Activated CD4-positive, alpha-beta T cell treated with anti-CD3 and anti-CD28 coated beads for 4 hours (primary cell): Measurements from ENCODE around the gene ACTA2.

Experiments used
- DNase-seq, 2 donors: peaks; one replicate each; pipeline ENCODE4 v3.0.0-alpha.2; 2020

ACTA2 gene

DNA sequence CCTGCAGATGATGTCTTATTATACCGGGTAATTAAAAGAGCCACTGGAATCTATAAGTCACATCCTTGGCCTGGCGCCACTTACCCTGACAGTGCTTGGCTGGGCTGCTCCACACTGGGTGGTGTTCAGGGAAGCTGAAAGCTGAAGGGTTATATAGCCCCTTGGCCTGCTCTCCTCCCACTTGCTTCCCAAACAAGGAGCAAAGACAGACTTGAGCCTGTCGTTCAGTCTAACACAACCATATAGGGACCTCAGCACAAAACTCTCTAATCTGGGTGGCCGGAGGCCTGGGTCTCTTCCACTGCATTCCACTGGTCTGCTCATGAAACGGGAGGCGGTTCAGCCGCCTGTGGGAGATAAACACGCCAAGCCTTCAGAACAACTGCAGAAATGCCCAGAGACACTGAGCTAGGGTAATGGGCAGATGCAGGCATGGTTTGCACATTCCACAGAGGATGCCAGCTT lies at the start of gene ACTA2:
Gene ACTA2 (minus strand): TSS at position 127 of the 465 bp plus-strand sequence. CDS start 3,843 bp downstream, outside the sequence.
- no peak for DNase-seq

DNA sequence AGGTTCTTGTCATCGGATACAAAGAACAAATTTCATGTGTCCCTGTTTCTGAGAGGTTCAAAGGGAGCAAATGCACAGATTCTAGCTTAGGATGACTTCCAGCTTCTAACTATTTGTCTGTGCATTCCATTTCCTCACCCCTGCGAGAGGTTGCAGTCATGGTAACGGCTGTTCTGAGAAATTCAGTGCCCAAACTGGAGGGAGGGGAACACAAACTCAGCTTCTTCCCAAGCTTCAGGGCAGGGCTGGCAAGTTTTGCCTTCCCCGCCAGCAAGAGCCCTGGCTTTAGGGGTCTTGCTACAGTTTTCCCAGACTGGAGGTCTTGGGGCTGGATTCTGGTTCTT lies 49.1 kb upstream of the ACTA2 start:
- DNase-seq, result no peak

DNA sequence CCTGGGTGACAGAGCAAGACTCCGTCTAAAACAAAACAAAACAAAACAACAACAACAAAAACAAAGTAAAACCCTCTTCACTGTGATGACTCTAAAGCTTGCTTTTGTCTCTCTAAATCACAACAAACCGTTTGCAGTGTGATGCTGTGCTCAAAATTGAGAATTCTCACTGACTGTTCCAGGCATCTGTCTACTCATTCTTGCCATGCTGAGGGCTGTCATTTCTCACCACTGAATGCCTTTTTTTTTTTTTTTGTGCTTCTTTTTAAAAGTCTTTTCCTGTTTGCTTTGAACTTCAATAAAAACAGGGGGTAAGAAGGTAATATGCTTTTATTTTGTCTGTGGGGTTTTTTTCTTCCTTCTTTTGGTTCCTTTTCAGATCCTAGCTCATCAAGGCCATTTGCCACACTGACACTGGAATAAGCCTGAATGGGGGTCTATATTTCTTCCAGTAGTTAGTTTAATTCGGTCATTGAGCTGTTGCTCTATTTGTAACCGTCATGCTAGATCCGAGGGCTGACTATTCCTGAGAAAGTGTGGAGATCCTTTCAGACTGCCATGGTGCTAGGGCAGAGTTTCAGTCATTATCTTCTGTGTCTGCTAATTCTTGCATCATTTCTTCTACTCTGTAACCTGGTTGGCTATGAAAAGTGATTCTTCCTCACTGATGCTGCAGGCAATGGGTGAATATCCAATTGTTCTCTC lies 48.6 kb upstream of the ACTA2 start:
- DNase-seq, result peak; percentile 30 to 46

DNA sequence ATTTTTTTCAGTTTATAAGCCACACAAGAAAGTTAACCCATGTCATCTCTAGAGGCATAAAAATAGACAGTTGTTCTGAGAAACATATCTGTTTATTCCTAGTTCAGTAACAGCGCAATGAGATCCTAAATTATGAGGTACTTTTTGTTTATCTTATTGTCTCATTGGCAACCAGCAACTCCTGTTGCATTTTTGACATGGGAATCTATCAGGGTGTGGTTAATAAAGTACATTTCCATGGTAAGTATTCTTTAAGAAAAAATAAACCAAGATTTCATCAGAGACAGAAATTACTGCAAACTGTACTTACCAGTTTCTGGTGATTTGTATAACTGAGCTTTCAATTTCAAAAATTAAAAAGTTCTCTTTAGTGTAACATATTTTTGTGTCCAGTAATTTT lies 47.1 kb upstream of the ACTA2 start:
- DNase-seq, result no peak

DNA sequence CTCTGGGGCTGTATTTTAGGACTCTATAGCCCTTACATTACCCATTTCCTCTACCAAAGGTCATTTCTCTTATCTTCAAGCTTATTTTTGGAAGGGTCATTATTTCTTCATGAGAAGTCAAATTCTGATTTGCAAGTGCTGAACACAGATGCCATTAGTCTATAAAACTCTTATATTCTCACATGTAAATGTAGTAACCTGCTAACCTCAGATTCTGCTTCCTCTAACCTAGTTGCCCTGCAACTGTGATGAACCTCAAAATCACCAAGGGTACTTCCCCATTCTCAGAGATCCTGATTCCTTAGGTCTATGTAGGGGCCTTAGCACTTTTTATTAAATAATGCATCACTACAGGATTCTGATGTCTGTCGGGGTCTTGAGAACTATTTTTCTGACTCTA lies 44.4 kb upstream of the ACTA2 start:
- DNase-seq, result no peak

DNA sequence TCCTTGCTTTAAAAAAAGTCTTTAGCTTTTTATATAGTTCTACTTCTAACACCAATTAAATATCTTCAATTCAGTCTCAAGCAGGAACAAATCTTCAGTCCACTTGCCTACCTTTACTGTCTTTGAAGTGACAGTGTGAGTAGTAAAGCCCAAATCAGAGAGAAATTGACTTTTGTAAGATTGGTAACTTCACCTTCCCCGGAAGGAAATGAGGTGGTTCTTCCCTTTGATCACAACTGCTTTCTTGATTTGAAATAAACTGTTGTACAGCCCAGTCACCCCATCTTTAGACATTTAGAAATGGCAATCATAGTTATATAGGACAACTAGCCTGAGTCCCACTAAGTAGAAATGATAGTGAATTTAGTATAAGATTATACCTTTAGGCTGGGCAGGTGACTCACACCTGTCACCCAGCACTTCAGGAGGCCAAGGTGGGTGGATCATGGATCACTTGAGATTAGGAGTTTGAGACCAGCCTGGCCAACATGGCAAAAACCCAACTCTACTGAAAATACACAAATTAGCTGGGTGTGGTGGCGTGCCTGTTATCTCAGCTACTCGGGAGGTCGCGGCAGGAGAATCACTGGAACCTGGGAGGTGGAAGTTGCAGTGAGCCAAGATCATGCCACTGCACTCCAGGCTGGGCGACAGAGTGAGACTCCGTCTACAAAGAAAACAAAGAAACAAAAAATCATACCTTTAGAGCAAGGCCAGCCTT lies 42.7 kb upstream of the ACTA2 start:
- no peak for DNase-seq

DNA sequence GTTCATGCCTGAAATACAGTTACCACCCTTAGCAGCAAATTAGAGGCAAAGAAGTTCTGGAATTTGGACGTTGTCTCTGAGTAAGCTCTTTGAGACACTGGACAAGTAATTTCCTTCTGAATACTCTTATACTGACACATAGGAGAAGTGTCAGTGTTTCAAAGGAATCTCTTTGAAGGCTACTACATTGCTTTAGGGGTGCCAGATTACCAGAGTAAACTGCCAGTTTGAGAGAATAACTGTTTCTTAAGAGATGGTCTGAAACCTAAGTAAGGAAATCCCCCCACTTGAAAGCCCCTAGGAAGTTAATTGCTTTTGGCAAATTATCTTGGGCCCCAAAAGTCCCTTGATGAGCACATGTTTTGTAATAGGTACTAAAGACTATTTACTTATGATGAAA lies 41.4 kb upstream of the ACTA2 start:
- DNase-seq, result no peak

DNA sequence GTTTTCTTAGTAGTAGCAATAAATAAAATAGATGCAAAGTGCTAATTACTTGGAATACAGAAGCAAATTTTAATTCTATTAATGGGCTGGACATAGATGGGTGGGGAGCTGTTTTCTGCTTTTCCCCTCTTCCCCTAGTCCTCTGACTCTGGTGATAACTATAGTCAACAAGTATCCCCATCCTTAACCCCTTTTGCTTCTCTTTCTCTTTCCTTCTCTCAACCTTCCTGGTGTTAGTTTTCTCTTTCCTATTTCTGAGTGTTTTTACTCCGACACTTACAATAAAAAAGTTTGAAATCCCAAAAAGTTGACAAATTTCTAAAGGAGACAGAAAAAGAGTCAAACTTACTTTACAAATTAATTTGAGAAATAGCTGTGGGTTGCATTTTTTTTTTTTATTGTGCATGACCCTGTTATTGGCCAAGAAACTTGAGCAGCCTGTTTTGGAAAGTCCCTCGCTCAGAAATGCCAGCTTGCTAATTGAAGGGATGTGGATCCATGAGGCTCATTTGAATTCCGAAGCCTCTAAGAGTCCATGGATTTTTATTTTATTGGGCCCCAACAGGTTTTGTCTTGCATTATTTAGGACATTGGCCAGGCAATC lies 40.5 kb upstream of the ACTA2 start:
- no peak for DNase-seq

DNA sequence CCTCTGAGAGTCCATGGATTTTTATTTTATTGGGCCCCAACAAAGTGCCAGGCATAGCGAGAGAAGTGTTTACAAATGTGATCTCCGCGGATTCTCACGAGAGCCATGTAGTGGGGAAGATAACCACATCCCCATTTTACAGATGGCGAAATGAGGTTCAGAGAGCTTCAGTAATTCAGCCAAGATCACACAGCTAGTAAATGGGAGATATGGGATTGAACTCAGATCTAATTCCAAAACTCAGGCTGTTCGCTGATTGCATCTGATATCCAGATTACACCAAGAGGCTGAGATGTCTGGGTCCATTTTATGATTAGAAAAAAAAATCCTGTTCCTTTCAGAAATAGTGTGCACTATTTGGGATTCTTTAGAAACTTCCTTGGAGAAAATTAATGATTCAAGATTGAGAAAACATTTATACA lies 39.3 kb upstream of the ACTA2 start:
- no peak for DNase-seq

DNA sequence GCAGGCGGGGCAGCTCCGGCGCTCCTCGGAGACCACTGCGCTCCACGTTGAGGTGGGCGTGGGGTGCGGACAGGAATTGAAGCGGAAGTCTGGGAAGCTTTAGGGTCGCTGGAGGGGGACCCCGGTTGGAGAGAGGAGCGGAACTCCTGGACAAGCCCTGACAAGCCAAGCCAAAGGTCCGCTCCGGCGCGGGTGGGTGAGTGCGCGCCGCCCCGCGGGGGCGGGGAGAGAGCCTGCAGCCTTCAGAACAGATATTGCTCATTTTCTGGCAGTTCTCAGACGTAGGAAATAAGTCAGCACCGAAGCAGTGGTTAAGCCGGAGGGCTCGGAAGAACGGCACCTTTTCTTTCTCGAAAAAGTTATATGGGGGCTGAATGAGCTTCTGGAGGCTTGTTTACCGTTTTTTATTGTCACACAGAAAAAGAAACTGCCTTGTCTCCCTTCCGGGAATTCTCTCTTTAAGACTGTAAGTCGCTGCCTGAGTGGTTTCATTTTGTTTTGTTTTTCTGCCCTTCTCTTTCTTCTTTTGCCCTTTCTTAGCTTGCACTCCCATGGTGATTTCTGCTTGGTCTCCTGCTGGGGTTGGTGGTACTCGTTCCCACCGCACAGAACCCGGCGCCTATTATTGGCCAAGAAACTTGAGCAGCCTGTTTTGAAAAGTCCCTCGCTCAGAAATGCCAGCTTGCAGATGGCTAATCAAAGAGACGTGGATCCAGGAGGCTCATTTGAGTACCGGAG lies 38.8 kb upstream of the ACTA2 start:
- peak; percentile 66 to 70 for DNase-seq

DNA sequence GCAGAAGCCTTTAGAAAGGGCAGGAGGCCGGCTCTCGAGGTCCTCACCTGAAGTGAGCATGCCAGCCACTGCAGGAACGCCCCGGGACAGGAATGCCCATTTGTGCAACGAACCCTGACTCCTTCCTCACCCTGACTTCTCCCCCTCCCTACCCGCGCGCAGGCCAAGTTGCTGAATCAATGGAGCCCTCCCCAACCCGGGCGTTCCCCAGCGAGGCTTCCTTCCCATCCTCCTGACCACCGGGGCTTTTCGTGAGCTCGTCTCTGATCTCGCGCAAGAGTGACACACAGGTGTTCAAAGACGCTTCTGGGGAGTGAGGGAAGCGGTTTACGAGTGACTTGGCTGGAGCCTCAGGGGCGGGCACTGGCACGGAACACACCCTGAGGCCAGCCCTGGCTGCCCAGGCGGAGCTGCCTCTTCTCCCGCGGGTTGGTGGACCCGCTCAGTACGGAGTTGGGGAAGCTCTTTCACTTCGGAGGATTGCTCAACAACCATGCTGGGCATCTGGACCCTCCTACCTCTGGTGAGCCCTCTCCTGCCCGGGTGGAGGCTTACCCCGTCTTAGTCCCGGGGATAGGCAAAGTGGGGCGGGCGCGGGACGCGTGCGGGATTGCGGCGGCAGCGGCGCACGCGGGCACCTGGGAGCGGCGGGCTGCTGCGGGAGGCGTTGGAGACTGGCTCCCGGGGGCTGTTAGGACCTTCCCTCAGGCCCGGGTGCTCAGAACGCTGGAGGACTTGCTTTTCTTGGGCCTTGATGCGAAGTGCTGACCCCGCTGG lies 38.0 kb upstream of the ACTA2 start, which contains the start of gene FAS:
Gene FAS (plus strand): TSS at position 415 of the 777 bp plus-strand sequence. CDS start 79 bp downstream, at position 494.
- peak; percentile 80 to 82 for DNase-seq

DNA sequence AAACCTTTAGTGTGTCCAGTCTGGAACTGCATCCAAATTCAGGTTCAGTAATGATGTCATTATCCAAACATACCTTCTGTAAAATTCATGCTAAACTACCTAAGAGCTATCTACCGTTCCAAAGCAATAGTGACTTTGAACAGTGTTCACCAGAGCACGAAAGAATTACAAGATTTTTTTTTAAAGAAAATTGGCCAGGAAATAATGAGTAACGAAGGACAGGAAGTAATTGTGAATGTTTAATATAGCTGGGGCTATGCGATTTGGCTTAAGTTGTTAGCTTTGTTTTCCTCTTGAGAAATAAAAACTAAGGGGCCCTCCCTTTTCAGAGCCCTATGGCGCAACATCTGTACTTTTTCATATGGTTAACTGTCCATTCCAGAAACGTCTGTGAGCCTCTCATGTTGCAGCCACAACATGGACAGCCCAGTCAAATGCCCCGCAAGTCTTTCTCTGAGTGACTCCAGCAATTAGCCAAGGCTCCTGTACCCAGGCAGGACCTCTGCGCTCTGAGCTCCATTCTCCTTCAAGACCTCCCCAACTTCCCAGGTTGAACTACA lies 37.3 kb upstream of the ACTA2 start:
- DNase-seq, result no peak

DNA sequence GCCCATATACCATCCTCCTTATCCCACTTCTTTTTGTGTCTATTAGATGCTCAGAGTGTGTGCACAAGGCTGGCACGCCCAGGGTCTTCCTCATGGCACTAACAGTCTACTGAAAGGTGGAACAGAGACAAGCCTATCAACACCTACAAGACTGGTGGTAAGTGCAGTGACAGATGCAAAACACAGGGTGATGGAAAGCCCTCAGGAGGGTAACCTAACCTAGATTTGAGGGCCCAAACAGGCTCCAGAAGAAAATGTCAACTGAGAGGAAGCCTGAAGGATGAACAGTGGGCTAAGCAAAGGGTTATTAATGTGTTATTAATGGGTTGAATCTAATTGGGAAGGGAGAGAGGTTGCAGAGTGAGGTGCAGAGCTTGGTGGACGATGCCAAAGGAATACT lies 36.9 kb upstream of the ACTA2 start:
- DNase-seq, result no peak

DNA sequence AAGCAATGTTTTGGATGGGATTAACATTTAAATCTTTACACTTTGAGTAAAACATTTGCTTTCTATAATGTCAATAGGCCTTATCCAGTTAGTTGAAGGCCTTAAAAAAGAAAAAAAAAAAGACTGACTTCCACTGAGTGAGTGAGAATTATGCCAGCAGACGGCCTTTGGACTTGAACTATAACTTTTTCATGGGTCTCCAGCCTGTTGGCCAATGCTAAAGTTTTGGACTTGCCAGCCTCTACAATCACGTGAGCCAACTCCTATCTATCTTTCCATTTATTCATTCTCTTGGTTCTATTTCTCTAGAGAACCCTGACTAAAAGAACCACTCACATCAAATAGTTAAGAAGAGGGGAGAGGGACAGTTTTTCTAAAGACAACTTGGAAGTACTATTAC lies 35.3 kb upstream of the ACTA2 start:
- DNase-seq, result no peak

DNA sequence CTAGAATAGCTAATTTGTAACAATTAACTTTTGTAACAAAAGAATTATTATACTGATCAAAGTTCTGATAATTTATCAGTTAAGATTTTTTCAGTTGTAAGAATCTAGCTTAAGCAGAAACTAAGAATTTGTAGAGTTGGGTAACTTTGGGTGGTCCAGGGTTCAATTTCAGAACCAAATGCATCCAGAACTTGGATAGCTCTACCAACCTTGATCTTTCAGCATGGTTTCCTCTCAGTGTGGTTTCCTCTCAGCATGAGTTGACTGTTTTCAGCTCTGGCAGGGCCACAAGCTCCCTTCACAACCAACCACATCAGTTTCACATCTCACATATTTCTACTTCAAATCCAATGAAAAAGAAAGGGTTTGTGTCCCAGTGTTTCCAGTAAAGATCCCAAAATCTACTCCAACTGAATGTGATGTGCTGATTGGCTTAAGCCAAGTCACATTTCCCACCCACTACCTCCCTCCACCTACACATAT lies 34.7 kb upstream of the ACTA2 start:
- no peak for DNase-seq

DNA sequence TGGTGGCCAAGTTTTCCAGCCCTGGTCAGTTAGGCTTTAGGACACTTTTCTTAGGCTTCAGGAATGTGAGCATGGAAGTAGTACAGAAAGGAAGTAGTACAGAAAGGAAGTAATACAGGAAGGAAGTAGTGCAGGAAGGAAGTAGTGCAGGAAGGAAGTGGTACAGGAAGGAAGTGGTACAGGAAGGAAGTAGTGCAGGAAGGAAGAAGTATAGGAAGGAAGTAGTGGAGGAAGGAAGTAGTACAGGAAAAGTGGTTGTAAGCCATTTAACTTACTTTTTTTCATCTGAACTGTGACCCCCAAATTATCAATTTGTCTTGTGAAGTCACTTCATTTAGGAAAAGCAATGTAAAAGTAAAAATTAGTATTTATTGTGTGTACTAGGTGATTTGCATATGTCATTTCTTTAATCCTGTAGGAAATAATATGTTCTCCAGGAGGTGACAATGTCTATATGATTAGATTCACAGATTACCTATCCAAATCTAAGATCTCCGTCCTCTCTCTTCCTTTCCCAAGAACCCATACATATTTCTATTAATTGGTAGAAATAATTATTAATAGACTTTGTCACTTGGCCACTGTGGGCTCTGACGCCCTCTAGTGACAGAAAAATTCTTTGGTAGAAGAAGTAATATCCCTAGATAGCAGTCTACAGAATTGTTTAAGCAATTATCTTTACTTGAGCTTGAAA lies 34.1 kb upstream of the ACTA2 start:
- no peak for DNase-seq

DNA sequence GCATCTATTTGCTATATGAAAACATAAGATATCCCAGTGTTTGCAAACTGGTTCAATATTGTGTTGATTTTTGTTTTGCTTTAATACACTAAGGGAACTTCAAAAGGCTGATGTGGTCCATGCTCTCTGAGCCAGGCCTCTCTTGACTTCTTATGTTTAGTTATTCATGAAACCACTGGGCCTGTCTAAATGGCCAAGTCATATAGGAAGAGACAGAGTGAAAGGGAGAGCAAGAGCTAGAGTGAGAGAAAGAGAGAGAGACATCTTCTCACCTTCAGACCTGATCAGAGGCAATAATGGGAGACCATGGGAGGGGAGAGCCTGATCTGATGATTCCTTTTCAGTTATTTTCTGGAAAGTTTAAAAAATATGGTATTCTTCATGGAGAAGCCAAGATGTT lies 32.0 kb upstream of the ACTA2 start:
- no peak for DNase-seq

DNA sequence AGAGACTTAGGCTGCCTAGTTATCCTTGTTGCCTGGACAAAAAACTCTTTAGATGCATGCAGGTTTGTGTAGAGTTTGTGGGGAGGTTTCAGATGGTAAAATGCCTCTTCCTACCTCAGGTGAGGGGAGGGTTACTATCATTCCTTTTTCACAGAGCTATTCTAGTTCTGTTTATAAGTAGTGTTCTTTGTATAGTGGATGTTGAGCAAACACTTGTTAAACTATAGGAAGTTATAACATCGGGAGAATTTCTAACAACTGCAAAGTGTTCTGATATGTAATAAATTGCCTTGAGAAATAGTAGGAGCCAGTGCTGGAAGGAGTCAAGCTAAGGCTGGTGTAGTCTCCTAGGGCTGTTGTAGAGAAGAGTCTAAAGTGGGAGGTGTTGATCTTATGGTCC lies 31.4 kb upstream of the ACTA2 start:
- no peak for DNase-seq

DNA sequence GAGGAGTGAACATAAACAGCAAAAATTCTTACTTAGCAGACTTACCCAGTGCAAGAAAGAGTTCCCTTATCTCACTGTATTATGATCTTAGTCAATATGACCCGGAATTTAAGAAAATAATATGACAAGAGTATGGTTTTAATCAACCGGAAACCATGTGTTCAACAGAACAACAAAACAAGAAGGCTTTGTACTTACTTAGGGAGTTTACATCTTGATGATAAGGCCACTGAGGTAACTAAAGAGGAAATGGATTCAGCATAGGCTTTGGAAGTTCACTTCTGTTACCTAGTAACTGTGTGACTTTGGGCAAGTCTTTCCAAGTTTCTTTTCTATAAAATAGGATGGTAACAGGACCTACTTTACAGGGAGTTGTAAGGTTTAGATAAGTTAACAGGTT lies 30.6 kb upstream of the ACTA2 start:
- DNase-seq, result no peak

DNA sequence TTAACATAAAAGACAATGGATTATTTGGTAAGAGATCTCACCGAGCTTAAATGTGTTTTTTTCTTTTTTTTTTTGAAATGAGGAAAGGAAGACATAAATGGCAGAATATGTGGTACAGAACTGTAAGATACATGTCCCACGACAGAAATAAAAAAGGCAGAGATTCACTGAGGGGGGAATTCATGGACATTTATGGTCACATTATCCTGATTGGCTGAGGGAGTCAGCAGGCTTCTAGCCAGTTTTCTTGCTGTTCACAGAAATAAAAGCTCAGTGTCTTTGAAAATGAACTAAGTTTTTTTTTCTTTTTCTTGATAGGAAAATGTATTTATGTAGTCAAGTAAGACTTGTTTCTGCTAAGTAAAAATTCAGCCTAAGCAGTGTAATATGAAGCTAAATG lies 29.8 kb upstream of the ACTA2 start:
- DNase-seq, result no peak

DNA sequence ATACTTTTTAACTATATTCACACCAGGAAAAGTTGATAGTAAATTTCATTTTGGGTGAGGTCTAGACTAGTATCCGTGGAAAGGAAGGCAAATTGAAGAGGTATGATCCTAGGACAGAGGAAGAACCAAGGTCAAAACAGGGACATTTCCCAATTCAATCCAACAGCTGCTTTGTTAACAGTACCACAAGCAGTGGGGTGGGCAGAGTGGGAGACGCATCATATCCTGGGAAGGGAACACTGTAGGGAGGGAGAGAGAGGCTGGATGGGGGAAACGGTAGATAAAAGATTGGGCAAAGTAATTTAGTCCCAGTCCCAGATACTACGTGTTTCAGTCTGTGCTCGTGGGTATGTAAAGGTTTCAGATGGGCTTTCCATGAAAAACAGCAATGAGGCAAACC lies 28.9 kb upstream of the ACTA2 start:
- DNase-seq, result no peak
